Adipocyte (in vitro differentiated cells): Measurements from ENCODE around the gene CYTH3.

ENCODE experiments used
- DNase-seq: peaks from one replicate; pipeline ENCODE4 v3.0.0-alpha.2; 2015; ENCODE audit warnings: low read depth
- H3K27me3 ChIP-seq: replicated peaks from 2 replicates; pipeline ENCODE4 v1.7.0; 2013; ENCODE audit warnings: mild to moderate bottlenecking, low read length, moderate library complexity; ENCODE audit not compliant: control insufficient read depth, insufficient read depth
- H3K36me3 ChIP-seq: 2 replicates; pipeline ENCODE4 v1.7.0; 2013; ENCODE audit warnings: low read length, mild to moderate bottlenecking, moderate library complexity; ENCODE audit not compliant: control insufficient read depth, insufficient read depth, severe bottlenecking
- H3K4me1 ChIP-seq: 2 replicates; pipeline ENCODE4 v1.7.0; 2013; ENCODE audit warnings: mild to moderate bottlenecking, low read length, moderate library complexity; ENCODE audit not compliant: control insufficient read depth, insufficient read depth
- H3K4me3 ChIP-seq: 2 replicates; pipeline ENCODE4 v1.7.0; 2013; ENCODE audit warnings: mild to moderate bottlenecking, low read length, moderate library complexity
- H3K9ac ChIP-seq: 2 replicates; pipeline ENCODE4 v1.7.0; 2013; ENCODE audit warnings: mild to moderate bottlenecking, low read length, moderate library complexity
- H3K9me3 ChIP-seq: 2 replicates; pipeline ENCODE4 v1.7.0; 2013; ENCODE audit warnings: mild to moderate bottlenecking, low read length, moderate library complexity; ENCODE audit not compliant: control insufficient read depth

Gene CYTH3

GRCh38 chr7:6180344-6180725, 92.1 kb downstream of the CYTH3 start:
- peaks cover 50% of the 10 kb centered on the region for H3K36me3 ChIP-seq
- H3K27me3 ChIP-seq = no peaks in the 10 kb centered on the region
- H3K4me1 ChIP-seq = peaks cover 39% of the 10 kb centered on the region
- H3K9ac ChIP-seq = no peak overlapping the region
- H3K9me3 ChIP-seq = no peaks in the 10 kb centered on the region
- no peak for DNase-seq
- no peak overlapping the region for H3K4me3 ChIP-seq

- peaks cover 51% of the 10 kb centered on the region for H3K36me3 ChIP-seq
- H3K9ac ChIP-seq = no peak overlapping the region
- H3K9me3 ChIP-seq = no peaks in the 10 kb centered on the region
- H3K4me1 ChIP-seq = peaks cover 44% of the 10 kb centered on the region
- H3K27me3 ChIP-seq = no peaks in the 10 kb centered on the region
- DNase-seq = no peak
- no peak overlapping the region for H3K4me3 ChIP-seq
Measured at GRCh38 chr7:6179620-6180343, 92.6 kb downstream of the CYTH3 start.

- Histone ChIP-seq H3K4me3 (peak overlapping the region; percentile 49), H3K9me3 (no peaks in the 10 kb centered on the region), H3K27me3 (no peaks in the 10 kb centered on the region), H3K9ac (peak overlapping the region; percentile 46), H3K36me3 (peaks cover 55% of the 10 kb centered on the region), H3K4me1 (peaks cover 45% of the 10 kb centered on the region)
- DNase-seq = no peak
Measured at GRCh38 chr7:6178298-6179029, 94.0 kb downstream of the CYTH3 start.

GRCh38 chr7:6175645-6176044, 96.8 kb downstream of the CYTH3 start:
- peak; percentile 82 for DNase-seq
- Histone ChIP-seq H3K9me3 (no peaks in the 10 kb centered on the region), H3K36me3 (peaks cover 54% of the 10 kb centered on the region), H3K4me1 (peaks cover 45% of the 10 kb centered on the region), H3K9ac (peak overlapping the region; percentile 50), H3K27me3 (no peaks in the 10 kb centered on the region), H3K4me3 (peak overlapping the region; percentile 32)

- no peak overlapping the region for H3K4me3 ChIP-seq
- no peaks in the 10 kb centered on the region for H3K27me3 ChIP-seq
- DNase-seq = no peak
- H3K9ac ChIP-seq = no peak overlapping the region
- peaks cover 30% of the 10 kb centered on the region for H3K4me1 ChIP-seq
- H3K36me3 ChIP-seq = peaks cover 78% of the 10 kb centered on the region
- H3K9me3 ChIP-seq = no peaks in the 10 kb centered on the region
Measured at GRCh38 chr7:6172910-6173295, 99.5 kb downstream of the CYTH3 start.

GRCh38 chr7:6172224-6172909, 100.1 kb downstream of the CYTH3 start:
- no peak for DNase-seq
- no peaks in the 10 kb centered on the region for H3K27me3 ChIP-seq
- no peaks in the 10 kb centered on the region for H3K9me3 ChIP-seq
- no peak overlapping the region for H3K9ac ChIP-seq
- H3K4me3 ChIP-seq = no peak overlapping the region
- peaks cover 25% of the 10 kb centered on the region for H3K4me1 ChIP-seq
- H3K36me3 ChIP-seq = peaks cover 78% of the 10 kb centered on the region

GRCh38 chr7:6171532-6172223, 100.7 kb downstream of the CYTH3 start:
- Histone ChIP-seq H3K4me3 (no peak overlapping the region), H3K9me3 (no peaks in the 10 kb centered on the region), H3K9ac (no peak overlapping the region), H3K4me1 (peaks cover 19% of the 10 kb centered on the region), H3K36me3 (peaks cover 77% of the 10 kb centered on the region), H3K27me3 (no peaks in the 10 kb centered on the region)
- DNase-seq = no peak

- DNase-seq = no peak
- H3K27me3 ChIP-seq = no peaks in the 10 kb centered on the region
- peaks cover 10% of the 10 kb centered on the region for H3K4me1 ChIP-seq
- H3K36me3 ChIP-seq = peaks cover 79% of the 10 kb centered on the region
- H3K4me3 ChIP-seq = no peak overlapping the region
- no peak overlapping the region for H3K9ac ChIP-seq
- H3K9me3 ChIP-seq = no peaks in the 10 kb centered on the region
Measured at GRCh38 chr7:6170571-6171531, 101.6 kb downstream of the CYTH3 start.

- Histone ChIP-seq H3K4me3 (no peak overlapping the region), H3K4me1 (peaks cover 3% of the 10 kb centered on the region), H3K9me3 (no peaks in the 10 kb centered on the region), H3K27me3 (no peaks in the 10 kb centered on the region), H3K36me3 (peaks cover 82% of the 10 kb centered on the region), H3K9ac (no peak overlapping the region)
- no peak for DNase-seq
Measured at GRCh38 chr7:6169805-6170520, 102.5 kb downstream of the CYTH3 start.

- Histone ChIP-seq H3K4me1 (no peaks in the 10 kb centered on the region), H3K9ac (no peak overlapping the region), H3K4me3 (no peak overlapping the region), H3K27me3 (no peaks in the 10 kb centered on the region), H3K9me3 (no peaks in the 10 kb centered on the region), H3K36me3 (peaks cover 85% of the 10 kb centered on the region)
- DNase-seq = no peak
Measured at GRCh38 chr7:6168477-6168868, 104.0 kb downstream of the CYTH3 start.
